GM19023 (cell line): ENCODE data around the gene CDH22.

Experiments
- ATAC-seq: cut with Tn5 transposase; IDR thresholded peaks from one replicate; pipeline ENCODE4 v1.9.1; 2021; ENCODE audit warnings: mild to moderate bottlenecking, moderate library complexity; ENCODE audit not compliant: unreplicated experiment

Gene CDH22

DNA sequence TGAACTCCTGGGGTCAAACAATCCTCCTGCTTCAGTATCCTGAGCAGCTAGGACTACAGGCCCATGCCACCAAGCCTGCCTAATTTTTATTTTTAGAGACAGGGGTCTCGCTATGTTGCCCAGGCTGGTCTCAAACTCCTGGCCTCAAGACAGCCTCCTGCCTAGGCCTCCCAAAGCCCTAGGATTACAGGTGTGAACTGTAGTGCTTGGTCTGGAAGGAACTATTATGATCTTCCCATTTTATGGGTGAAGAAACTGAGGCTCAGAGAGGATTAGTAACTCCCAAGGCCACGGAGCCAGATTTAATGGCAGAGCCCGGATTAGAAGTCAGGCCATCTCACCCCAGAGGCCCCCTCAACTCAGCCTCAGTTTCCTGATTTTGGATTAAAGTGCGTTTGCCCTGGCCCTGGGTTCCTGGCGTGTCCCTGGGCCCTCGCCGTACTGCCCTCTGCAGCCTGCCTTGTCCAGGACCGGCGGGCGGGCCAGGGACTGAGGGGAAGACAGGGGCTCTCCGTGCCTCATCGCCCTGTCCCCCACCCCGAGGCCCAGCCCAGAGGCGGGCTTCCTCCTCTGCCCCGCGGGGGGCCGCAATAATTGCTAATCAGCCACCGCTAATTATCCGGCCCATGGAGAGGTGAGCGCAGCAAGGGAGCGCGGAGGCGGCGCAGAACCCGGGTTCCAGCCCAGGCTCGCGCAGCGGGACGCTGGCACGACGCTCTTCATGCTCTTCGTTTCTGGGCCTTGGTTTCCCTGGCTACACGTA, 155.3 kb downstream of the CDH22 start:
- ATAC-seq: no peak

DNA sequence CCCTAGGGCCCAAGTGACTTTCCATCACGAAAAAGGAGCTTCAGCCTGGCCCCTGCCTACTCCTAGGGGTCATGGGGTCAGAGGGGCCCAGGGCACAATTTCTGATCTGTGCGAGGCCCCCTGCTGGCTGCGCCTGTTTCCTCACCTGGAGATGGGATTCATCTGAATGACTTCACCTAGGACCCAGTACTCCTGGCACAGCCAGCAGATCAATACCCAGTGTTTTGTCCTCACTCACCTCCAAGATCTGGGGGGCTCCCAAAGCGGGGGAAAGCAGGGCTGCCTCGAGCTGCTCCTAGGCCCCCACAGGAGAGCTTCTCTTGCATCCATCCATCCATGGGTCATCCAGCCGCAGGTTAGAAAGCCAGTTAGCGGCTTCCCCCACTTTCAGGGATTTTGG, 156.4 kb downstream of the CDH22 start:
- no peak for ATAC-seq

DNA sequence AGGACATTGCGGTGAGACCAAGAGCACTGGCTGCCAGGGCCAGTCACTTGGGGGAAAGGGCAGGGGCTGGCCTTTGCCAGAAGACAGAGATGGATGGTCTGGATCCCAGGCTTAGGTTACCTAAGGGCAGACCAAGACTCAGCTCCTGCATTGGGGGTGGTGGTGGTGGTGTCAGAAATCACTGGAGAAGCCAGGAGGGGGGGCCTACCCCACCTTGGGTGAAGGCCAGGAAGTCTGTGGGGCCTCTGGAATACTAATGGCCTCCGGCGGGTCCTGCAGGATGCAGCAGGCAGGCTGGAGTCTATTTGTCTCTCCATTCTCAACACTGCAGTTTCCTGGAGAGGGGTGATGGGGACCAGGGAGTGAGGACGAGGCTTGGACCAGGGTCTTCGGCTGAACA, 157.4 kb downstream of the CDH22 start:
- no peak for ATAC-seq

DNA sequence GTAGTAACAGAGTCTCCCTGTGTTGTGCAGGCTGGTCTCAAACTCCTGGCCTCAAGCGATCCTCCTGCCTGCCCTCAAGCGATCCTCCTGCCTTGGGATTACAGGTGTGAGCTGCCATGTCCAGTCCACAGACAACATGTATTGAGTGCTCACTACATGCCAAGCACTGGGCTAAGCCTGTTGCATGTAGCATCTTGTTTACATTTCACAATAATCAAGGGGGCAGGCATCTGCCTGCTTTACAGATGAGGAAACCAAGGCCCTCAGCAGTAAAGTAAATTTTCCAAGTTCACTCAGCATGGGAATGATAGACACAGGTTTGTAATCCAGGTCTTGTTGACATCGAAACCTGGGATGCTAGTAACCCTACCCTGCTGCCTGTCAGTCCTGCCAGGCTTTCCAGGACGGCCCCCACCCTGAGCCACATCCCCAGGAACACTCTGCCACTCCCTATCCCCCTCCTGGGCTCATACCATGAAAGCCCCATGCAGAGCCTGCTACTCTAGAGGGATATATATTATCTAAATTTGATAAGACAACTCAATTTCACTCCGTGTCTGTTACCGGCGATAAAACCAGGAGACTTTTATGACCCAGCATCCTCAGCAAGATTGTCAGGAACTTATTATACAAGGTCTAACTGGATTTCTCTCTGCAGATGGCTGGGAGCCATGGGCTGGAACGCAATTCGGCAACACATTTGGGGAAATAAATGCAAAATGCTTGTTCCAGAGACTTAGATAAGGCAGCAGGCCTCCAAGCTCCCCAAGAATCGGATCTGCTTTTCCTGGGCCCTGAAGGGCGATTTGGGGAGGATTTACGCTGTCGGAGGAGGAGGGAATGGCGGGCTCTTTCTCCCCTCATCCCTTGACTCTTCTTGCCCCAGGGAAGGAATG, 159.7 kb downstream of the CDH22 start:
- no peak for ATAC-seq

DNA sequence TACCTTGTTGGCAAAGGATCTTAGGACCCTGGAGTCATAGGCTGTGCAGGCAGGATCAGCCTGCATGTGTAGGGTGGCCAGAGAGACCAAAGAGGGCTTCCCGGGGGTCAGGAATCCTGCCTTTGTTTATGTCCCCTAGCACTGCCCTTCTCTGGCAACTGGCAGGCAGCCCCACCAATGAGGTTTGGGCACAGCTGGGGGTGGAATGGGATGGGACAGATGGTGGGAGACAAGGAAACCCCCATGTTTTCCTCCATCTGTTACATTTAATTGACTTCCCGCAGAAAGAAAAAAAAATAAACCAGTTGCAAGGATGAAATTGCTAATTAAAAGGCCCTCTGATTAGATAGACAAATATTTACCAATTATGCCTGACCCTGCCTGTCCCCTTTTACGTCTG, 162.6 kb downstream of the CDH22 start:
- no peak for ATAC-seq

DNA sequence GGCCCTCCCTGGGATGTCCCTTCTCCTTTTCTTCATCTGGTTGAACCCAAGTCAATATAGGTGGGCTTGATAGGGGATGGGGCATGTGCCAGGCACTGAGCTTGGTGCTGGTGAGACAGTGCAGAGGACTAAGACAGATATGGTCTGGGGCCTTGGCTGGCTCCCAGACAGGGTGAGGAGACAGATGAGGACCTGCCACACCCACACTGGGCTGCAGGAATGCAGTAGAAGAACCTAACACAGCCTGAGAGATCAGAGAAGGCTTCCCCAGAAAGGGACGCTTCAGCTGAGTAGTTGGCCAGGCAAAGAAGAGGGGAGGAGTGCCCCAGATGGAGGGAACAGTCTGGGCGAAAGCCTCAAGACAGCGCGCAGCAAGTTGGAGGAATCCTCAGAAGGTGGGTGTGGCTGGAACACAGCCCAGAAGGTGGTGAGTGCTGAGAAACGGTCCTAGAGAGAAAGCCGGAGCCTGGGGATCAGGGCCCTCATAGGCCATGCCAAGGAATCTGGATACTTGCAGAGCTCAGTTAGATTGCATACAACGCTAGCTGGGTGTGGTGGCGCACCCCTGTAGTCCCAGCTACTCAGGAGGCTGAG, 163.8 kb downstream of the CDH22 start:
- ATAC-seq: no peak

DNA sequence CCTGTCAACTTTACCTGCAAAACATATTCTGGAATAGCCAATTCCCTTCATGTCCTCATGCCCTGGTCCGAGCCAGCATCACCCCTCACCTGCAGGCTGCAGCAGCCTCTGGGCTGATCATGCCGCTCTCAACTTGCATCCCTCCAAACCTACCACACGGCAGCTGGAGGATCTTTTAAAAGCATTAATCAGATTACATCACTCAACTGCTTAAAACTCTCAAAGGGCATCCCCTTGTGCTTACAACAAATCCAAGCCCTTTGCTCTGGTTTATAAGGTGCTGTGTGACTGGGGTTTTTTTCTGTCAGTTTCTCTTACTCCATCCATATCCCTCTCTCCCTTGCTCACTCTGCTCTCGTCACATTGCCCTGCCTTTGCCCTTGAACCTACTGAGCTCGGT, 166.2 kb downstream of the CDH22 start:
- no peak for ATAC-seq

DNA sequence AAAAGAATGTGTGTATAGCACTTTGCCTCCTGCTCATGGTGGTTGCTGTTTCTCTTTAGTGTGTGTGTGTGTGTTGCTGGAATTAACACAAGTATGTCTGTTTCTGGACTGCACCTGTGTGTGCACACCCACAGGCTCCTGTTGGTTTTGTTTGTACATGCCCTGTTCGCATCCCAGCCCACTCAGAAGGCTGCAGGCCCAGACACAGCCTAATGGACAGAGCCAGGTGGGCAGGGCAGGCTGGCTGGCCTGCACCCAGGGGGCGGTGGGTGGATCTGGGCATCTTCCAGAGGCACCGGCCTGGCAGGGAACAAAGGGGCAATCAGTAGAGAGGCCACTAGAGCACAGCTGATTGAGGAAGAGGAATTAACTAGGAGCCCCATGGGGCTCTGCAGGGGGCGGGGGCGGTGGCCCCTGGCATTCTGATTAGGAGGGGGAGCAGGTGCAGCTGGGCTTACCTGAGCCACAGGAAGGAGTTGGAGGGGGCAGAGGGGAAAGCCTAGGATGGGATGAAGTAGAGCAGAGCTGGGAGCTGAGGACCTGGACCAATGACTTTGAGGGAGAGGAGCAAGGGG, 168.3 kb downstream of the CDH22 start:
- no peak for ATAC-seq

DNA sequence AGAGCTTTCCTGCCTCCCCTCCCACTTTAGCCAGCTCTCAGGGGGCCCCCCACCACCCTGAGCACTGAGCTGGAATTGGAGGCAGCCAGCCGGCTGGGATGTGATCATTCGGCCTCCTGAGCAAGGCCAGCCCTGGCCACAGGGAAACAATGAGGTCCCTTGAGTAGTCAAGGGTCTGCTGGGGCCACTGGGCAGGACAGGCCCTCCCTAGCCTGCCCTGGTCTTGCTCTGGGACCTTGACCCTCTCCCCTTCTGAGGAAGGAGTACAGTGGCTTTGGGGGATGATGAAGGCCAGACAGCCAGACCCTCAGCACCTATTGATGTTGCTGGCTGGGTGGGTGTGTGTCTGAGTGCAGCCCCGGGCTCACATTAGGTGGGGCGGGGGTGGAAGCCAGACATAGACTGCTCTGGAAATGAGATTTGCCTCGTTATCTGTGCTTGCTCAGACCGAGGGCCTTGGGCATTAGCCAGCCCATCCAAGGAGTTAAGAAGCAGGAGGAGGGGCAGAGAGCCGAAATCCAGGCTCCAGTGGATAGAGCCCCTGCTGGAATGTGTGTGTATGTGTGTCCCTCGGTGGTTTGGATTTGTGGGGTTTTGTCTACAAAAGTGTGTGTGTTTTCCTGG, 168.9 kb downstream of the CDH22 start:
- ATAC-seq: no peak

DNA sequence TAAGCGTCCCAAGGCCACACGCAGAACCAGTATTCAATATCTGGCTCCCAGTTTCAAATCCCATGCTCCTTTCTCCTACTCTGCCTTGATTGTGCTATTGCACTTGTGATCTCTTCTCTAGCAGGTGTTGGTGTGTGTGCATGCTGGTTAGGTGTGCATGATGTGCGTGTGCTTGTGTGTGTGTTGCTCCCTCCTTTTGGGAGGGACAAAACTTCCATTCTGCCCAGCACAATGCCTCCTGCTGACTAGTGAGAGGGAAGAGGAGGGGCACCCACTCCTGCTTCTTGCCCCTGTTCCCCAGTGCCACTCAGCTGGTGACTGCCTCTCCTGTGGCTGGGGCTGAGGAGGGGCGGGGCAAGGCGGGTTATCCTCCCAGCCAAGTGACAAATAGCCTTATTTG, 170.5 kb downstream of the CDH22 start:
- ATAC-seq: no peak

DNA sequence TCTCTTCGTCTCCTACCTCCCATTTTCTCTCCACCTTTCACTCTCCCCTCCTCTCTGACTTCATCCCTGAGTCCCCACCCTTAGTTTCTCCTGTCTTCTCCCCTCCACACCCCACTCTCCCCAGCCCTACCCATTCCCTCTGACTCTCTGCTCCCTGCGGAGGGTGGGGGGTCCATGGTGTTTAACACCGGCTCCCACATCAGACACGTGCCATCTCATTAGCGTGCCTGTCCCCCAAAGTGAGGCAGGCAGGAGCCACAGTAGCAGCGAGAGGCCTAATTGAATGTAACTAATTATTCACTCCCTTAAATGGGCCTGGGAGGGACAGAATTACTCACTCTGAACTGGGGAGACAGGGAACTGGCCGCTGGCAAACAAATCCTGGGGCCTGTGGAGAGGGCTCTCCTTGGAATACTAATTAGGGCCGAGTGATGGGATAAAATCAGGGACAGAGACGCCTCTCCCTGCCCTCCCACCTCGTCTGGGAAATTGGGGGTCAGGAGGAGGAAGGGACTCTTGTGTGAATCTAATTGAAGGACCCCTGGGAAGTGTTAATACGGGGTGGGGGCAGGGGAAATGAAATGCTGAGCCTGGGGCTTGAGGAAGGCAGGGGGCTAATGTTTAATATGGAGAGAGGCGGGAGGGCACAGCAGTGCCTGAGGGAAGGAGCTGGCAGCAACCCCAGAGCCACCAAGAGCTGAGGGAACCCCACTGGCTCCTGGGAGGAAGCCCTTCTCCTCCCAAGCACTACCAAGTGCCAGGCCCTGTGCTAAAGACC, 172.3 kb downstream of the CDH22 start:
- no peak for ATAC-seq

DNA sequence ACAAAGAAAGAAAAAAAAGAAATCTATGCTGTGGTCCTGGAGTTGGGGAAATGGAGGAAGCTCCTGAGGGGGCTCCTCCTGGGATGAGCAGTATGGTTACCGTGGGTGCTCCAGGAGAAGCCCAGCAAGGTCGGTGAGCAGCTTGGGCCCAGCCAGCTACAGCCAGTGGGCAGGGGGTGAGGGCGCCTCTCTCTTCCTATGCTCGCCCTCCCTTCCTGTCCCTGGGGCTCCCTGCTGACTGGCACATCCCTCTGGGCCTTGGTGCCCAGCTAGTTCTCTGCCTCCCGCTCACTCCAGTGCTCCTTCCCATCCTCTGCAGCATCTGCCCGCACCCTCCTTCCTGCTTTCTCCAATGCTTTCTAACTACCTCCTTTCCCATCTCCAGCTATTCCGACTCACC, 173.6 kb downstream of the CDH22 start:
- ATAC-seq: no peak

DNA sequence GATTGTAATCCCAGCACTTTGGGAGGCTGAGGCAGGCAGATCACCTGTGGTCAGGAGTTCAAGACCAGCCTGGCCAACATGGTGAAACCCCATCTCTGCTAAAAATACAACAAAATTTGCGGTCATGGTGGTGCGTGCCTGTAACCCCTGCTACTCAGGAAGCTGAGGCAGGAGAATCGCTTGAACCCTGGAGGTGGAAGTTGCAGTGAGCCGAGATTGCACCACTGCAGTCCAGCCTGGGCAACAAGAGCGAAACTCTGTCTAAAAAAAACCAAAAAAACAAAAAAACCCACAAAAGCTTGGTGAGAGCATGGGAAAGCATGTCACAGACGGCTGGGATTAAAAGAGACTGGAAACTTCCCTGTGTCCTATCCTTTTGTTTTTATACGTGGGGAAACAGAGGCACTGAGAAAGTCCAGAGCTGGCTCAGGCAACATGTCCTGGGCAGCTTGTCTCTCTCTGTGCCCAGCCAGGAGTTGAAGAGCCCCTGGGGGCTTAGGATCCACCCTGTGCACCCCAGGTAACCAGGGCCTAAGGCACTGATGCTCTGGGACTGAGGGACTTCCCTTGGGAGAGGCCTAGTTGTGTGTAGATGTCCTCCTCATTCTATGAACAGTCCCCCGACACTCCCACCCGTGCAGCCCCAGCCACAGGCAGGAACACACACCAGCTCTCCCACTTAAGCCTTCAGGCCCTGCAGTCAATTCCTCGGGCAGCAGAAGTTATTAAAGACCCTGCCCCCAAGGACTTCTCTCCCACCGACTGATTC, 174.2 kb downstream of the CDH22 start:
- no peak for ATAC-seq

DNA sequence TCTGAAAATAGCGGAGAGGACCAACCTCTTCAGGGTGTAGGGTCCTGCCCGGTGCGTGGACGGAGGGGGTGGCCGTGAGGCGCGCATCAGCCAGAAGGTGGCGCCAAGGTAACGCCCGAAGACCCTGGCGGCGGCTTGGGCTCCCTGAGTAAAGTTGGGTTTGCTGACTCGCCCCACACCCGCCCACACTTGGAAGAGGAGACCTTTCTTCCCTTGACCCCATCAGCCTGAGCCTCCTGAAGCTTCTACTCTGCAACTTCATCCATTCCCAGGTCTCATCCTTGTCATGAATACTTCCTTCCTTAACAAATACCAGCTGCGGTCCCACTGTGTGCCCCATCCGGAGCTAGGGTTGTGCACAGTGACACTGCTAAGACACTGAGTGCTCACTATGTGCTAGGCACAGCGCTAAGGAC, 175.6 kb downstream of the CDH22 start:
- ATAC-seq: no peak

DNA sequence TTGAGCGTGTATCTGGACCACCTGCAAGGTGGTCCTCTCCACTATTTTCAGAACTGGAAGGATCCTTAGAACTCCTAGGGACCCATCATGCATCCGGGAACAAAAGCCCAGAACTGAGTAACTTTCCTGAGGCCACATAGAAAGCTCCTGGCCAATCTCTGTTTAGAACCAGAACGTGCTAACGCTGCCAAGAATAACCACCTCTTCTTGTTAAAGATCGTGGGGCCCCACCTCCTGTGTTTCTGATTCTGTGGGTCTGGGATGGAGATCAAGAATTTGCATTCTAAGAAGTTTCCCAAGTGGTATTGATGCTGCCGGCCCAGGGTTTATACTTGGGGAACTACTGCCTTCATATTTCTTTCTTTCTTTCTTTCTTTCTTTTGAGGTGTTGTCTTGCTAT, 176.9 kb downstream of the CDH22 start:
- ATAC-seq: no peak

DNA sequence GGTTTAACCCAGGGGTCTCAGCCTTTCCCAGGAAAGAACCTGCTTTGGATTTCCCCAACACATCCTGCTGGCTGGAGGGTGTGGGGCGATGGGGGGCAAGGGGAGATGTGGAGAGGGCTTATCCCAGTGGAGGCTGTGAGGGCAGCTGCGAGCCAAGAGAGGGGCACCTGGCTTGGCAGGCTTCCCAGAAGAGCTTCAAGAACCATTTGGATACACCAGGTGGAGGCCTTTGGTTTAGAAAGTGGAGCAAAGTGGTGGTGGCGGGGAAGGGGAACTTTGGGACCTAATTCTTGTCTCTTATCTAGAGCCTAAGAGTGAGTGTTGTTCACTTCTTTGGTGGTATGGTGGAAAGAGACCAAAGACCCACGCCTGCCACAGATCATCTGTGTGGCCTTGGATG, 177.8 kb downstream of the CDH22 start:
- ATAC-seq: no peak

DNA sequence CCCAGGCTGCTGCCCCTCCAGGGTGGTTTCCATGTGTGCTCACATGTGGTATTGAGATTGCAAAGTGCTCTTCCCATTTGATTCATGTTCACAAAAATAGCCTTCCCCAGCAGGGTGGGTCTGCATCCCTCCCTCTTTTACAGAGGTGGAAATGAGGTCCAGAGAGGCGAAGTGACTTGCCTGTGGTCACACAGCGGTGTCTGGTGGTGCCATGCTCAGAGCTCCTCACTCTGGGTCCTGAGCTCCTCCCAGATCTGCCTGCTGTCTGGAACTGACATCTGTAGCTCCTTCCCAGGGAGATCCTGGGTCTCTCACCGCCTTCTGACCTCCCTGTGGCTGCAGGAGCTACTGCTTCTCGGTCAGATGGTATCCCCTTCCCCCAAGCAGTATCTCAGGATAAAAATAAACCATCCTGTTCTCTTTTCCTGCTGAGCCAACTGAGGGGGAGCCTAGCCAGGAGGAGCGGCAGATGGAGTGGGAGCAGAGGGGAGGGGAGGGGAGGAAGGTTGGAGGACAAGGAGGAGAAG, 178.3 kb downstream of the CDH22 start:
- no peak for ATAC-seq

DNA sequence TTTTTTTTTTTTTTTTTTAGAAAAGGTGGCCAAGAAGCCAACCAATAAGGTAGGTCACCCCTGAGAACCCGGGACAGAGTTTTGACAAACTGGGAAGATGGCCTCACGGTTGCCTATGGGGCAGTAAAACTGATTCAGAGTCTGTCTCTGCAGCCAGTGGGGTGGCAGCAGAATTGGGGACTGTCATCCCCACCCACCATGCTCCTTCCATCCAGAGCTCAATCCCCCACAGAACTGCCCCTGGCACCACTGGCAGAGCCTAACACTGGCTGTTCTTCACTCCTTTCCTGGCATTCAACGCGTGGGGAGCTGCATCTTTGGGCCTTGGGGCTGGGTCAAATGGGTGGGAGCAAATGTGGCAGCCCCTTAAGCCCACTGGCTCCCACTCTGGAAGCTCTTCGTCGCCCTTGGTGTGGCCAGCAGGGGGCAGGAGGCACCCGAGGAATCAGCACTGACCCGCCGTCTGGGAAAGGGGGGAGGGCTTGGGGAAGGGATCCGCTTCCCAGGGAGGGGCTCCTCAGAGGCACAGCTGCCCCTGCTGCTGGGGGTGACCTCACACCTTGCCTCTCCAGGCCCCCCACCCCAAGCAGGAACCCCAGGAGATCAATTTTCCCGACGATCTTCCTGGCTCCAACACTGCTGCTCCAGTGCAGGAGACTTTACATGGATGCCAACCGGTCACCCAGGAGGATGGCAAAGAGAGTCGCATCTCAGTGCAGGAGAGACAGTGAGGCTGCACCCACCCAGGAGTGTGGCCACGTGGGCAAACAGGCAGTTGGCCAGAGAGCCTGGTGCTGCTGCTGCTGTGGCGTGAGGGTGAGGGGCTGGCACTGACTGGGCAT, 179.8 kb downstream of the CDH22 start:
- ATAC-seq: no peak
